Psoas muscle (tissue), 8 donors: ENCODE data around the gene COL18A1. TPM values are rescaled to one million over a fixed set of nuclear protein-coding genes. Genes with fewer than 3 reads are reported as not detected.
A peak's percentile ranks its signal among the peaks of the same experiment; 100 is the strongest.

Experiments
- ATAC-seq, 4 donors: fragments of 200-7000 bp; cut with Tn5 transposase; one replicate each; pipeline ENCODE4 v1.9.1; 2020; ENCODE audit warnings: moderate library complexity in 3 of 4, mild to moderate bottlenecking in 2 of 4
- DNase-seq, 2 donors: peaks; one replicate each; pipeline ENCODE4 v3.0.0-alpha.2; 2020
- H3K27ac ChIP-seq: fragments of 200-600 bp; one replicate; pipeline ENCODE4 v1.8.0; 2022
- H3K27me3 ChIP-seq, 3 donors: fragments of 200-600 bp in 1 of 3; one replicate each; pipeline versions ENCODE4 v1.6.1 to v1.8.0; 2013 to 2022; ENCODE audit warnings: low read length in 2 of 3, mild to moderate bottlenecking in 2 of 3, moderate library complexity in 1 of 3; ENCODE audit not compliant: insufficient read depth in 3 of 3
- H3K36me3 ChIP-seq, 2 donors: fragments of 200-600 bp in 1 of 2; one replicate each; pipeline versions ENCODE4 v1.6.1 to v1.8.0; 2013 to 2022; ENCODE audit warnings: low read depth in 1 of 2, mild to moderate bottlenecking in 1 of 2, moderate library complexity in 1 of 2; ENCODE audit not compliant: insufficient read depth in 1 of 2
- H3K4me1 ChIP-seq: fragments of 200-600 bp; one replicate; pipeline ENCODE4 v1.8.0; 2022
- H3K4me3 ChIP-seq: fragments of 200-600 bp; one replicate; pipeline ENCODE4 v1.8.0; 2022; ENCODE audit warnings: mild to moderate bottlenecking
- H3K9me3 ChIP-seq: fragments of 200-600 bp; one replicate; pipeline ENCODE4 v1.8.0; 2022
- WGBS, 3 donors: extraction: QIAGEN DNeasy Blood & Tissue Kit; methylation state at CpG; one replicate each; pipeline versions ENCODE4 v1.1.6 to v1.1.7; 2013; 5-methylcytosine and 5-hydroxymethylcytosine counted together
- intact Hi-C, 2 donors: fragments of 100-400 bp; cut with DNase I; formaldehyde crosslinking; loops; one replicate each; pipeline versions ENCODE4 v1.11.0 to v1.14.2; 2022
- polyA plus RNA-seq, 3 donors: library from polyadenylated mRNA; stranded (reverse); fragments of 200-250 nt; gene quantifications; one replicate each; pipeline ENCODE4 v1.2.3, GENCODE V29; 2013
- total RNA-seq, 4 donors: library from RNA; stranded (reverse); fragmentation: NEBNext Ultra II Directional in 2 of 4; extraction: Animal tissue kit (Norgen Biotek cat#: 25700) in 2 of 4; gene quantifications; one replicate each; pipeline versions ENCODE4 v1.2.1 to v1.2.4, GENCODE V29; 2021 to 2023
- TF ChIP-seq, protein P1 (sequence below): fragments of 200-600 bp; IDR thresholded peaks from one replicate; pipeline ENCODE4 v1.8.0; 2022; ENCODE audit warnings: antibody characterized with exemption
- donor health status: healthy with polysubstance abuse.
- donor health status: DM: no; HTN: no; CAD: no; lungs with moderate emphysema.
- donor health status: Bipolar disorder and iron deficiency.
- donor health status: healthy.
- donor health status: DM: yes; HTN: yes; CAD: no.
- donor health status: DM: no; HTN: no; CAD: no.
- donor health status: DM: no; HTN: no; CAD: no.
- donor health status: DM: yes; HTN: yes; CAD: no.

Gene COL18A1
- total and polyA plus RNA-seq, 7 donors, result 4.8 to 25.3 (median 12.1) TPM

DNA sequence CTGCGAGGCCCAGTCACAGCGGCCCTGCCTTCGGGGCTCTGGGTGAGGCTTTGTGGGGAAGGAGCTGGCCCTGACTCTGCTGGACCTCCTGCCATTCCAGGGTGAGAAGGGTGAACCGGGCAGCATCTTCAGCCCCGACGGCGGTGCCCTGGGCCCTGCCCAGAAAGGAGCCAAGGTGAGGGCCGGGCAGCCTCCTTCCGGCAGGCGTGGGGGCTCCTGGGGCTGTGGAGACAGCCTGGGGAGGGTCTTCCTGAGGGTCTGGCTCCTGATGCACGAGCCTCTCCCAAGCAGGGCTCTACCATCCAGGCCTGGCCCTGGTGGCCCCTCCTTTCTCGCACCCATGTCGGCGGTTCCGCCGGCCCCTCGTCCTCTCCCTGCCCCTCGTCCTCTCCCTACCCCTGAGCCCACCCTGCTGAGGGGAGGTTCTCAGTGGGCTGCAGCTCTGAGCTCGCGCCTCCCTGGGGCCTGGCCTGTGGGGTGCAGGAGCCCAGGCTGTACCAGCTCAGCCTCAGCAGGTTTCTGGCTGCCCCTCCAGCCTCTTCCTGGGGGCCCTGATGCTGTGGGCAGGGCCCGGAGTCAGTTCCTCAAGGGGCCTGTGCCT is 88.5 kb downstream of the COL18A1 start:
- H3K4me3 ChIP-seq, result no peak overlapping the region
- WGBS, 3 donors, result 91 to 94% (median 92%) methylated on average over 19 to 21 of the region's 21 CpGs
- no peaks in the 10 kb centered on the region for H3K9me3 ChIP-seq
- H3K36me3 ChIP-seq, result peaks cover 0 to 5% of the 10 kb centered on the region in 2 donors
- H3K4me1 ChIP-seq, result no peaks in the 10 kb centered on the region
- DNase-seq (no peak), ATAC-seq (no peak)
- no peak overlapping the region for H3K27ac ChIP-seq
- H3K27me3 ChIP-seq, result peaks cover 0 to 5% (median 2%) of the 10 kb centered on the region in 3 donors
- TF ChIP-seq, protein P1, sequence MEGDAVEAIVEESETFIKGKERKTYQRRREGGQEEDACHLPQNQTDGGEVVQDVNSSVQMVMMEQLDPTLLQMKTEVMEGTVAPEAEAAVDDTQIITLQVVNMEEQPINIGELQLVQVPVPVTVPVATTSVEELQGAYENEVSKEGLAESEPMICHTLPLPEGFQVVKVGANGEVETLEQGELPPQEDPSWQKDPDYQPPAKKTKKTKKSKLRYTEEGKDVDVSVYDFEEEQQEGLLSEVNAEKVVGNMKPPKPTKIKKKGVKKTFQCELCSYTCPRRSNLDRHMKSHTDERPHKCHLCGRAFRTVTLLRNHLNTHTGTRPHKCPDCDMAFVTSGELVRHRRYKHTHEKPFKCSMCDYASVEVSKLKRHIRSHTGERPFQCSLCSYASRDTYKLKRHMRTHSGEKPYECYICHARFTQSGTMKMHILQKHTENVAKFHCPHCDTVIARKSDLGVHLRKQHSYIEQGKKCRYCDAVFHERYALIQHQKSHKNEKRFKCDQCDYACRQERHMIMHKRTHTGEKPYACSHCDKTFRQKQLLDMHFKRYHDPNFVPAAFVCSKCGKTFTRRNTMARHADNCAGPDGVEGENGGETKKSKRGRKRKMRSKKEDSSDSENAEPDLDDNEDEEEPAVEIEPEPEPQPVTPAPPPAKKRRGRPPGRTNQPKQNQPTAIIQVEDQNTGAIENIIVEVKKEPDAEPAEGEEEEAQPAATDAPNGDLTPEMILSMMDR, result no peak
- intact Hi-C loops, result no loop called here

DNA sequence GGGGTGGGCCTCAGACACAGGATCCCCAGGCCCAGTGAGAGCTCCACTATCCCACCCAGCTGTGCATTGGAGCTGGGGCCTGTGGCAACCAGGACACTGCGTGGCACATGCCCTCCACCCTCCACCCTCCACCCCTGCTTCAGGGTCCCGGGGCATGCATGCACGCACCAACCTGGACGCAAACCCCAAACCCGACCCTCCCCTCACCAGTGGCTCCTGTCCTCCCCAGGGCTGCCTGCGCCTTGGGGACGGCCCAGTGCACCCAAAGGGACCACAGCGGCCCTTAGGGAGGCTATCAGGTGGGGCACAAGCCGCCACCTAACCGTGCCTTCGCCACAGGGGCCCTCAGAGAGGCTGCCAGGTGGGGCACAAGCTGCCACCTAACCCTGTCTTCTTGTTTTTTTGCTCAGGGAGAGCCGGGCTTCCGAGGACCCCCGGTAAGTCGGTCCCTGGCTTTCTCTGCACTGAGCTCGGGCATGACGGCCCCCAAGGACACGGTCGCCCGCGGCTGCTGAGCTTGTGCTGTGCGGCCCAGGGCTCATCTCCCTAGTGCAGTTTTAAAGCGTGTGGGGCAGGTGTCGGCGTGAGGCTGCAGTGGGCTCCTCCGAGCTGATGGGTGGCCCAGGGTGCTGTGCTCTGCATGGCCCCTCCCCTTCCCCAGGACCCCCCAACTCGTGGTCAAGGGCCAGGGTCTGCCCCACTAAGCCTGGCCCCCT is 89.3 kb downstream of the COL18A1 start:
- H3K36me3 ChIP-seq, result peaks cover 0 to 5% of the 10 kb centered on the region in 2 donors
- DNase-seq, result peak; percentile 6 to 28
- intact Hi-C loops, result no loop called here
- no peaks in the 10 kb centered on the region for H3K4me1 ChIP-seq
- no peak overlapping the region for H3K4me3 ChIP-seq
- 91 to 93% (median 92%) methylated on average over 23 to 27 of the region's 27 CpGs for WGBS, 3 donors
- H3K27ac ChIP-seq, result no peak overlapping the region
- peaks cover 0 to 5% (median 2%) of the 10 kb centered on the region in 3 donors for H3K27me3 ChIP-seq
- no peak for ATAC-seq
- TF ChIP-seq, protein P1, result no peak
- H3K9me3 ChIP-seq, result no peaks in the 10 kb centered on the region

DNA sequence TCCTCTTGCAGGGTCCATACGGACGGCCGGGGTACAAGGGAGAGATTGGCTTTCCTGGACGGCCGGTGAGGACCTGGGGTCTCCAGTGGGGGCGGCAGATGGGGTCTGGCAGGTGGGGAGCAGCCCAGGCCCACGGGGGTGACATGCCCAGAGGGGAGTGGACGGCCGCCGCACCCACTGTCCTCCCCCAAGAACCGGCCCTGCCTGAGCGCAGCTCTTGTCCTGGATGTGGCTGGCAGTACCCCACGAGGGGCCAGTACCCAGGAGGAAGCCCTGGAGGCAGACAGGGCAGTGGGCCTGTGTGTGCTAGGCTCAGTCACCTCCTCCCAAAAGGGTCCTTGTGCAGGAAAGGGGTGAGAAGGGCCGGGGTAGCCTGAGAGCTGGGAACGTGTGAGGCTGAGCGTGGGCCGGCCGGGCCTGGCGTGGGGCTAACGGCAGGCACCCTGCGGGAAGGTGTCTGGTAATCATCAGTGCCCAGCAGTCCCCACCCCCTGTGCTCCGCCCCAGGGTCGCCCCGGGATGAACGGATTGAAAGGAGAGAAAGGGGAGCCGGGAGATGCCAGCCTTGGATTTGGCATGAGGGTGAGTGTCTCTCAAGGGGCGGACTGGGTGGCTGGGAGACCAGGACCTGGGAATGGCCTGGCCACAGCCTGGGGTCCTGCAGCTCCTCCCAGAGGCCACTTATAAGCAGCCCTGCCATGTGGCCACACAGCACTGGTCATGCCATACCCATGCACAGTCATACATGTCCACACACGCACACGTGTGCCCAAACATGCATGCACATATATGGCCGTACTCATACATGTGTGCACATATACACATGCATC is 90.1 kb downstream of the COL18A1 start:
- DNase-seq, result peak; percentile 12 to 32
- 88 to 92% (median 91%) methylated on average over 27 to 30 of the region's 30 CpGs for WGBS, 3 donors
- peaks cover 0 to 5% (median 2%) of the 10 kb centered on the region in 3 donors for H3K27me3 ChIP-seq
- no peak overlapping the region for H3K27ac ChIP-seq
- no peaks in the 10 kb centered on the region for H3K4me1 ChIP-seq
- intact Hi-C loops, result no loop called here
- ATAC-seq, result no peak
- TF ChIP-seq, protein P1, result no peak
- peaks cover 0 to 5% of the 10 kb centered on the region in 2 donors for H3K36me3 ChIP-seq
- H3K9me3 ChIP-seq, result no peaks in the 10 kb centered on the region
- no peak overlapping the region for H3K4me3 ChIP-seq

DNA sequence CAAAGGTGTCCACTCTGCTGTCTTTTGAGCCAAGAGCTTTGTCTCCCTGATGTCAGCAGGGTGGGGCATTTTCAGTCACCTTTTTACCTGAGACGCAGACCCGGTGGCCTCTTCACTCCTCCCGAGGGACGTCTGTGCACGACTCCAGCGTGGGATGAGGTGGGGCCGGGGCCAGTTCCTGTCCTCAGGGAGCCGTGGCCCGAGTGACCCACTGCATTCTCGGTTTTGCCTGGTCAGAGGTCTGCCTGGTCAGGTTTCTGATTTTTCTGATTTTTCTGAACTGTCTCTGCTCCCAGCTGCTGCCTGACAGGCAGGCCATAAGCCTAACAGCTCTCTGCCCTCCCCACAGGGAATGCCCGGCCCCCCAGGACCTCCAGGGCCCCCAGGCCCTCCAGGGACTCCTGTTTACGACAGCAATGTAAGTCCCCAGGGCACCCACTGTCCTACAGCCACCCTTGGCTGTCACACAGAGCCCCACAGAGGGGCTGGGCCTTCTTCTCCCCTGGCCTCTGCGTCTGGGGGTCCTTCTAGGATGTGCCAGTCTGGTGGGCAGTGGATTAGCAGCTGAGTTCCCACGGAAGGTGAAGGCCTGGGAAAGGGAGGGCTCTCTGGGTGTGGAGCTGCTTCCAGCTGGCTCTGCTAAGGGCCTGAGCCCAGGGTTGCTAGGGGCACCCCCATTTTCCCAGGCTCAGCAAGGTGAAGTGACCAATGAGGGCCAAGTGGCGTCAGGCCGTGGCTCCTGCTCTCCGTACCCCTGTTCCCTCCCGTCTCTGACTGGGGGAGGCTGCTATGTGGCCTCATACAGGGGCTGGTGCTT is 91.4 kb downstream of the COL18A1 start:
- H3K4me3 ChIP-seq, result no peak overlapping the region
- peaks cover 0 to 5% (median 2%) of the 10 kb centered on the region in 3 donors for H3K27me3 ChIP-seq
- intact Hi-C loops, result no loop called here
- no peaks in the 10 kb centered on the region for H3K4me1 ChIP-seq
- H3K27ac ChIP-seq, result no peak overlapping the region
- no peak for ATAC-seq
- TF ChIP-seq, protein P1, result no peak
- WGBS, 3 donors, result 83 to 88% (median 86%) methylated on average over 18 of the region's 18 CpGs
- H3K36me3 ChIP-seq, result peaks cover 0 to 5% of the 10 kb centered on the region in 2 donors
- DNase-seq, result peak; percentile 6 to 42
- no peaks in the 10 kb centered on the region for H3K9me3 ChIP-seq
